ENCODE data around the gene GARIN3.

GRCh38 chr5:157148734-157149615 is 17.1 kb downstream of the GARIN3 start:
- TF ChIP-seq EZH2 (IDR thresholded peaks at IDR 0.05; ENCODE audit: borderline replicate concordance, low read depth, low read length, poor library complexity, severe bottlenecking) (no peak), CTCF (conservative IDR thresholded peaks at IDR 0.05; ENCODE audit: low read depth, low read length) (peak; percentile 80)

Data from A673 (cell line).